Activated CD8-positive, alpha-beta T cell treated with anti-CD3 and anti-CD28 coated beads for 36 hours (primary cell): ENCODE measurements around the gene MRPS18B. TPM values are rescaled to one million over a fixed set of nuclear protein-coding genes. Genes with fewer than 3 reads are reported as not detected.

ENCODE experiments used
- ATAC-seq: fragments of 200-7000 bp; cut with Tn5 transposase; one replicate; pipeline ENCODE4 v1.10.0; 2021; ENCODE audit warnings: mild to moderate bottlenecking, moderate library complexity
- CTCF ChIA-PET: fragments of 350-600 bp; sonication (Branson Sonifier 250); formaldehyde crosslinking; loops from one replicate; lab custom pipeline; 2021; ENCODE audit warnings: antibody characterized with exemption; lab: Charles Lee
- POLR2A ChIA-PET: fragments of 350-600 bp; sonication (Branson Sonifier 250); formaldehyde crosslinking; loops from one replicate; lab custom pipeline; 2021; ENCODE audit warnings: antibody characterized with exemption; lab: Charles Lee
- DNase-seq: peaks from one replicate; pipeline ENCODE4 v3.0.0-alpha.2; 2020
- H3K27ac Mint-ChIP-seq: one replicate; pipeline ENCODE4 v1.8.0; 2021; ENCODE audit warnings: mild to moderate bottlenecking, mixed read lengths
- H3K27me3 Mint-ChIP-seq: one replicate; pipeline ENCODE4 v1.8.0; 2021; ENCODE audit warnings: mixed read lengths
- H3K36me3 Mint-ChIP-seq: one replicate; pipeline ENCODE4 v1.8.0; 2021; ENCODE audit warnings: low read depth, mixed read lengths
- H3K4me1 Mint-ChIP-seq: one replicate; pipeline ENCODE4 v1.8.0; 2021; ENCODE audit warnings: low read depth, mixed read lengths
- H3K4me3 Mint-ChIP-seq: one replicate; pipeline ENCODE4 v1.8.0; 2021; ENCODE audit warnings: mild to moderate bottlenecking, moderate library complexity, mixed read lengths
- H3K9me3 Mint-ChIP-seq: one replicate; pipeline ENCODE4 v1.8.0; 2021; ENCODE audit warnings: mixed read lengths
- intact Hi-C: fragments of 100-400 bp; cut with micrococcal nuclease; formaldehyde crosslinking; loops from one replicate; pipeline ENCODE4 v1.10.0; 2022
- total RNA-seq, 2 experiments: library from RNA; stranded (reverse); gene quantifications; one replicate each; pipeline ENCODE4 v1.2.3, GENCODE V29; 2021
- TF ChIP-seq, protein P1 (sequence below): fragments of 200-600 bp; IDR thresholded peaks from one replicate; pipeline ENCODE4 v1.8.0; 2022; ENCODE audit warnings: antibody characterized with exemption, mild to moderate bottlenecking

Gene MRPS18B
- total RNA-seq, 2 experiments from 2014 or later, result 109 to 110 TPM

DNA sequence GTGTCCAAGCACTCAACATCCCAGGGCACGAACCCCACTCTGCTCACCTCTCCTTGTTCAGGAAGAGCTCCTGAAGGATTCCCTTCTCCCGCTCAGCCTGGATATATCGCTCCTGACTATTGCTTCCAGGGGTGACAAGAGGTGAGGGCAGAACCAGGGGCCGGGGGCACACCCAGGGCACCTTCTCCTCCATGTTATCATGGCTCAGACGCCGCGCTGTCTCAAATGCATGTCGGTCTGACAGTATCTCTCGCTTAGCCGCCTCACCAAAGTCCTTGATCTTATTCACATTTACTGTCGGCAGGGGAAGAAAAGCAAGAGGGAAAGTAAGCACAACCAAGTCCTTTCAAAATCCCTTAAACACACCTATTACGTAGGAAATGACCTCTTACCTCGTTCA lies 13.7 kb upstream of the MRPS18B start:
- H3K9me3 Mint-ChIP-seq, result no peaks in the 10 kb centered on the region
- no peak overlapping the region for H3K27ac Mint-ChIP-seq
- no peak overlapping the region for H3K4me3 Mint-ChIP-seq
- peaks cover 18% of the 10 kb centered on the region for H3K4me1 Mint-ChIP-seq
- CTCF ChIA-PET, result interaction anchor here (0.6 to 2.2 kb wide), 7 partner anchors 9 to 122 kb away, joined by 3 to 7 read pairs (median 4); no protein-coding TSS in a partner anchor
- TF ChIP-seq, protein P1, sequence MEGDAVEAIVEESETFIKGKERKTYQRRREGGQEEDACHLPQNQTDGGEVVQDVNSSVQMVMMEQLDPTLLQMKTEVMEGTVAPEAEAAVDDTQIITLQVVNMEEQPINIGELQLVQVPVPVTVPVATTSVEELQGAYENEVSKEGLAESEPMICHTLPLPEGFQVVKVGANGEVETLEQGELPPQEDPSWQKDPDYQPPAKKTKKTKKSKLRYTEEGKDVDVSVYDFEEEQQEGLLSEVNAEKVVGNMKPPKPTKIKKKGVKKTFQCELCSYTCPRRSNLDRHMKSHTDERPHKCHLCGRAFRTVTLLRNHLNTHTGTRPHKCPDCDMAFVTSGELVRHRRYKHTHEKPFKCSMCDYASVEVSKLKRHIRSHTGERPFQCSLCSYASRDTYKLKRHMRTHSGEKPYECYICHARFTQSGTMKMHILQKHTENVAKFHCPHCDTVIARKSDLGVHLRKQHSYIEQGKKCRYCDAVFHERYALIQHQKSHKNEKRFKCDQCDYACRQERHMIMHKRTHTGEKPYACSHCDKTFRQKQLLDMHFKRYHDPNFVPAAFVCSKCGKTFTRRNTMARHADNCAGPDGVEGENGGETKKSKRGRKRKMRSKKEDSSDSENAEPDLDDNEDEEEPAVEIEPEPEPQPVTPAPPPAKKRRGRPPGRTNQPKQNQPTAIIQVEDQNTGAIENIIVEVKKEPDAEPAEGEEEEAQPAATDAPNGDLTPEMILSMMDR, result no peak
- H3K36me3 Mint-ChIP-seq, result peaks cover 66% of the 10 kb centered on the region
- H3K27me3 Mint-ChIP-seq, result no peaks in the 10 kb centered on the region
- POLR2A ChIA-PET, result interaction anchor here (0.6 to 9.5 kb wide), 5 partner anchors 9 to 113 kb away, joined by 3 to 121 read pairs (median 4); no protein-coding TSS in a partner anchor
- intact Hi-C loops, result no loop called here
- DNase-seq, result no peak
- ATAC-seq, result no peak

DNA sequence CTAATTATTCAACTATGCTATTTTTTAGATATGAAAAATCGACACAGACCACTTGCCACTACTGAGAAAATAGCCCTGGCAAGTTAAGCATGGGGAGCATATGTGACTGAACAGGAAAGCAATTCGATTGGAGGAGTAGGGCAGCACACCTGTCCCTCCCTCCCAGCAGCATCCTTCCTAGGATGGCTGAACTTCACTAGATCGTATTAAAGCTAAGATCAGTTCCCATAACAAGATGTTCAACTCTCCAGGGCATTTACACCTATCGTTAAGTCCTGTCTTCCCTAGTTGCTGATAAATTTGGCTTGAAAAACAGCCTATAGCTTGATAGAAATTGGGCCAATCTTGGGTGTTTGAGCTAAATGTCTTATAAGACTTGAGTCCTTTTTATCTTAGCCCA lies 7.6 kb upstream of the MRPS18B start:
- POLR2A ChIA-PET, result interaction anchor here (0.9 to 1.6 kb wide), 9 partner anchors 9 to 53 kb away, joined by 3 to 8 read pairs (median 4); partner anchors contain the start of genes GNL1 and PRR3
- Mint-ChIP-seq H3K4me1 (peaks cover 63% of the 10 kb centered on the region), H3K4me3 (no peak overlapping the region), H3K9me3 (no peaks in the 10 kb centered on the region), H3K36me3 (peaks cover 86% of the 10 kb centered on the region), H3K27ac (peak overlapping the region; percentile 59), H3K27me3 (no peaks in the 10 kb centered on the region)
- TF ChIP-seq, protein P1, result no peak
- CTCF ChIA-PET, result interaction anchor here (1.0 to 1.6 kb wide), 5 partner anchors 12 to 157 kb away, joined by 4 to 25 read pairs (median 5); no protein-coding TSS in a partner anchor
- ATAC-seq (no peak), DNase-seq (no peak)
- intact Hi-C loops, result no loop called here

DNA sequence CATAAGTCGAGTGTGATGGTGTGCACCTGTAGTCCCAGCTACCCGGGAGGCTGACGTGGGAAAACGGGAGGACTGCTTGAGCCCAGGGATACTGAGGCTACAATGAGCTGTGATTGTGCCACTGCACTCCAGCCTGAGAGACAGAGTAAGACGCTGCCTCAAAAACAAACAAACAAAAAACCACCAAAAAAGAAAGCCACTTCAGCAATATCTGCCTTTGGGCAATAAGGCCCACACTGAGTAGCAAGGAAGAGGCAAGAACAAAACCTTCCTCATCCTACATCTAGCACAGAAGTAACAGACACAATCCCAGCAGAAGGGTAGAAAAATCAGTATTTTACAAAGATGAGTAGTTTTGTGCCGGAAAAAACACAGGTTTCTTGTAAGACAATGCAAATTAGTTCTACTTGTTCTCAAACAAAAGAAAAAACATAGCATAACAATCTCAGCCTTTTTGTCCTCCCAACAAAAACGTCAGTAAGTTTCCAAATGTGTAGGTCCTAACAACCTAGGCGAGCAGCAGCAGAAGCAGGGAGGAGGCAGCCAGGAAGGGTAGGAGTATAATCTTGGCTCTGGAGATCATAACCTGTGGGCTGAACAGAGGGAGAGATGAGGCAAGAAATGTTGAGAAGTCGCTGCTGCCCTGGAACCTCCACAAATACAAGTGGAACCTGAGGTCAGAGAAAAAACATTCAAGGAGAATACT lies 6.3 kb upstream of the MRPS18B start:
- POLR2A ChIA-PET, result interaction anchor here (1.0 to 4.8 kb wide), 12 partner anchors 8 to 116 kb away, joined by 3 to 121 read pairs (median 5); no protein-coding TSS in a partner anchor
- no peak for DNase-seq
- intact Hi-C loops, result no loop called here
- CTCF ChIA-PET, result interaction anchor here (0.9 to 4.7 kb wide), 8 partner anchors 13 to 158 kb away, joined by 3 to 50 read pairs (median 8); no protein-coding TSS in a partner anchor
- no peaks in the 10 kb centered on the region for H3K9me3 Mint-ChIP-seq
- TF ChIP-seq, protein P1, result no peak
- no peak for ATAC-seq
- H3K27me3 Mint-ChIP-seq, result no peaks in the 10 kb centered on the region
- H3K4me3 Mint-ChIP-seq, result no peak overlapping the region
- H3K27ac Mint-ChIP-seq, result peak overlapping the region; percentile 98
- H3K36me3 Mint-ChIP-seq, result peaks cover 88% of the 10 kb centered on the region
- H3K4me1 Mint-ChIP-seq, result peaks cover 60% of the 10 kb centered on the region

DNA sequence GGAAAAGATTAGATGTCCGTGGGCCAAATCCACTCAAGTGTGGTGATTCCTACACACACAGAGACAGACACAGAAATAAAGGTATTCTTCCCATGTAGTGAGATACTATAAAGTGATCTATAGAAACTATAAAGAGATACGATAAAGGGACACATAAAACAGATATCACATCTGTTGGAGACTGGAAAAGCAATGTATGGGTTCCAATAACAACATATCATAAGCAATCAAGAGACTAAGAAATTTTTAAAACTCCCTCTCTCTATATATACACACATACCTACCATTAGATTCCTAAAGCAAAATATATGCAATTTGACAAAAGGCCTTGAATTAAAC lies 5.8 kb upstream of the MRPS18B start:
- Mint-ChIP-seq H3K36me3 (peaks cover 88% of the 10 kb centered on the region), H3K27me3 (no peaks in the 10 kb centered on the region), H3K4me1 (peaks cover 59% of the 10 kb centered on the region), H3K4me3 (no peak overlapping the region), H3K27ac (peak overlapping the region; percentile 98), H3K9me3 (no peaks in the 10 kb centered on the region)
- TF ChIP-seq, protein P1, result no peak
- no peak for ATAC-seq
- no peak for DNase-seq
- intact Hi-C loops, result no loop called here
- ChIA-PET CTCF (interaction anchor here (0.9 to 4.7 kb wide), 9 partner anchors 7 to 476 kb away, joined by 3 to 50 read pairs (median 6); no protein-coding TSS in a partner anchor), POLR2A (interaction anchor here (0.5 to 5.3 kb wide), 8 partner anchors 11 to 120 kb away, joined by 3 to 121 read pairs (median 17); partner anchors contain the start of gene TUBB)
